Tongue (tissue), 2 donors: ENCODE measurements around the gene CUL9. TPM values are rescaled to one million over a fixed set of nuclear protein-coding genes. Genes with fewer than 3 reads are reported as not detected.
A peak's percentile ranks its signal among the peaks of the same experiment; 100 is the strongest.

Experiments used
- DNase-seq: peaks from one replicate; pipeline ENCODE4 v3.0.0-alpha.2; 2015
- total RNA-seq: library from RNA; depleted of rRNA; stranded (reverse); fragments of >200 nt; gene quantifications from one replicate; pipeline ENCODE4 v1.2.3, GENCODE V29; 2014

Gene CUL9
- total RNA-seq, 1 donor from 2014 or later: 16.3 TPM

- peak; percentile 33 for DNase-seq
Observed at GRCh38 chr6:43173591-43174262, 8.3 kb upstream of the CUL9 start.

GRCh38 chr6:43174263-43175112 is 7.5 kb upstream of the CUL9 start:
- peak; percentile 99 for DNase-seq

GRCh38 chr6:43175676-43176422 is 6.1 kb upstream of the CUL9 start:
- DNase-seq: no peak

- DNase-seq: no peak
Observed at GRCh38 chr6:43176423-43176786, 5.6 kb upstream of the CUL9 start.

GRCh38 chr6:43178150-43178549 is 3.8 kb upstream of the CUL9 start:
- no peak for DNase-seq

GRCh38 chr6:43178951-43179830 is 2.8 kb upstream of the CUL9 start:
- DNase-seq: no peak

GRCh38 chr6:43180058-43180457 is 1.9 kb upstream of the CUL9 start:
- DNase-seq: no peak

- peak; percentile 13 for DNase-seq
Observed at GRCh38 chr6:43180985-43181384, 1.0 kb upstream of the CUL9 start.

GRCh38 chr6:43181621-43181941 is 415 bp upstream of the CUL9 start:
- DNase-seq: no peak

- DNase-seq: no peak
Observed at GRCh38 chr6:43183441-43183840, 1.4 kb downstream of the CUL9 start.

GRCh38 chr6:43184268-43184985 is 2.4 kb downstream of the CUL9 start:
- no peak for DNase-seq

- DNase-seq: no peak
Observed at GRCh38 chr6:43185391-43185985, 3.5 kb downstream of the CUL9 start.

- DNase-seq: no peak
Observed at GRCh38 chr6:43186019-43186418, 4.0 kb downstream of the CUL9 start.

GRCh38 chr6:43186706-43187105 is 4.7 kb downstream of the CUL9 start:
- DNase-seq: no peak

- no peak for DNase-seq
Observed at GRCh38 chr6:43187821-43188220, 5.8 kb downstream of the CUL9 start.

- no peak for DNase-seq
Observed at GRCh38 chr6:43188426-43188825, 6.4 kb downstream of the CUL9 start.

GRCh38 chr6:43189776-43190304 is 7.8 kb downstream of the CUL9 start:
- DNase-seq: no peak

- no peak for DNase-seq
Observed at GRCh38 chr6:43192911-43193310, 10.9 kb downstream of the CUL9 start.

GRCh38 chr6:43193929-43194328 is 11.9 kb downstream of the CUL9 start:
- DNase-seq: no peak

- no peak for DNase-seq
Observed at GRCh38 chr6:43196337-43196736, 14.3 kb downstream of the CUL9 start.

- no peak for DNase-seq
Observed at GRCh38 chr6:43199912-43200311, 17.9 kb downstream of the CUL9 start.
